HepG2 (cell line): ENCODE measurements around the gene SMIM41. TPM values are rescaled to one million over a fixed set of nuclear protein-coding genes. Genes with fewer than 3 reads are reported as not detected.

Experiments used
- HOXA3 ChIP-seq: sonication (generic); formaldehyde crosslinking; IDR thresholded peaks from 2 replicates; pipeline ENCODE4 v1.5.0; 2020; ENCODE audit warnings: missing genetic modification reagents
- IRF1 ChIP-seq: sonication (generic); formaldehyde crosslinking; IDR thresholded peaks from 2 replicates; pipeline ENCODE4 v1.4.0; 2020; ENCODE audit warnings: low read depth, mild to moderate bottlenecking, missing genetic modification reagents
- KAT2B ChIP-seq: fragments of 150-350 bp; IDR thresholded peaks from 2 replicates; pipeline ENCODE4 v1.6.1; 2014; ENCODE audit warnings: low read depth, low read length, borderline replicate concordance
- MEIS1 ChIP-seq: sonication (generic); formaldehyde crosslinking; IDR thresholded peaks from 2 replicates; pipeline ENCODE4 v1.9.0; 2021; ENCODE audit warnings: mild to moderate bottlenecking, missing genetic modification reagents, moderate library complexity, borderline replicate concordance
- MTA3 ChIP-seq: sonication (generic); formaldehyde crosslinking; IDR thresholded peaks from 2 replicates; pipeline ENCODE4 v1.4.0; 2020; ENCODE audit warnings: missing genetic modification reagents
- NFE2 ChIP-seq: sonication (generic); formaldehyde crosslinking; IDR thresholded peaks from 2 replicates; pipeline ENCODE4 v1.4.0; 2020; ENCODE audit warnings: missing genetic modification reagents
- NFIC ChIP-seq: IDR thresholded peaks from 2 replicates; pipeline ENCODE4 v1.6.1; 2012; ENCODE audit warnings: mild to moderate bottlenecking, low read length, inconsistent platforms
- PAXIP1 ChIP-seq: sonication (generic); formaldehyde crosslinking; conservative IDR thresholded peaks from 2 replicates; pipeline ENCODE4 v1.4.0; 2020; ENCODE audit warnings: mild to moderate bottlenecking, missing genetic modification reagents, moderate library complexity
- RELA ChIP-seq: sonication (generic); formaldehyde crosslinking; IDR thresholded peaks from 2 replicates; pipeline ENCODE4 v1.4.0; 2020; ENCODE audit warnings: missing genetic modification reagents
- RXRA ChIP-seq: sonication (generic); formaldehyde crosslinking; IDR thresholded peaks from 2 replicates; pipeline ENCODE4 v1.5.1; 2020; ENCODE audit warnings: missing genetic modification reagents
- SOX5 ChIP-seq: IDR thresholded peaks from 2 replicates; pipeline ENCODE4 v1.6.1; 2016; ENCODE audit warnings: borderline replicate concordance
- STAT5B ChIP-seq: sonication (generic); formaldehyde crosslinking; IDR thresholded peaks from 2 replicates; pipeline ENCODE4 v1.4.0; 2020; ENCODE audit warnings: missing genetic modification reagents
- ZBTB2 ChIP-seq: sonication (generic); formaldehyde crosslinking; IDR thresholded peaks from 2 replicates; pipeline ENCODE4 v1.8.0; 2022; ENCODE audit warnings: low read depth, missing genetic modification reagents
- ZBTB4 ChIP-seq: sonication (generic); formaldehyde crosslinking; IDR thresholded peaks from 2 replicates; pipeline ENCODE4 v1.4.0; 2020; ENCODE audit warnings: missing genetic modification reagents, mild to moderate bottlenecking, borderline replicate concordance
- ZNF430 ChIP-seq: sonication (generic); formaldehyde crosslinking; IDR thresholded peaks from 2 replicates; pipeline ENCODE4 v1.9.0; 2021; ENCODE audit warnings: mild to moderate bottlenecking, missing genetic modification reagents
- ZNF512 ChIP-seq: sonication (generic); formaldehyde crosslinking; IDR thresholded peaks from 2 replicates; pipeline ENCODE4 v1.4.0; 2020; ENCODE audit warnings: mild to moderate bottlenecking, missing genetic modification reagents
- ZNF530 ChIP-seq: sonication (generic); formaldehyde crosslinking; IDR thresholded peaks from 2 replicates; pipeline ENCODE4 v1.5.0; 2020; ENCODE audit warnings: low read depth, mild to moderate bottlenecking, missing genetic modification reagents
- ZSCAN25 ChIP-seq: sonication (generic); formaldehyde crosslinking; IDR thresholded peaks from 2 replicates; pipeline ENCODE4 v1.8.0; 2022; ENCODE audit warnings: mild to moderate bottlenecking, missing genetic modification reagents
- ZSCAN30 ChIP-seq: sonication (generic); formaldehyde crosslinking; IDR thresholded peaks from 2 replicates; pipeline ENCODE4 v1.5.0; 2020; ENCODE audit warnings: mild to moderate bottlenecking, missing genetic modification reagents
- polyA plus RNA-seq, 8 experiments: library from polyadenylated mRNA; depleted of rRNA in 3 of 8; stranded (reverse) in 7 of 8; unstranded in 1 of 8; fragments of >200 nt; fragmentation: Illumina TruSeq in 4 of 8; extraction: Trizol in 4 of 8; gene quantifications; 2 replicates each; pipeline versions ENCODE4 v1.2.1 to v1.2.3, GENCODE V29; 2011 to 2016; ENCODE audit warnings: low read depth in 4 of 8, missing spikeins in 1 of 8, mixed read lengths in 1 of 8; ENCODE audit not compliant: insufficient read depth in 1 of 8
- total RNA-seq, 5 experiments: library from RNA; depleted of rRNA; stranded (reverse); fragments of >200 nt; fragmentation: Illumina TruSeq; extraction: Trizol; gene quantifications; 2 replicates each; pipeline ENCODE4 v1.2.3, GENCODE V29; 2016; ENCODE audit warnings: low read depth in 1 of 5

Gene SMIM41
- total and polyA plus RNA-seq, 2 of the 13 experiments (the other 11 are each of a cell fraction or from before 2014, with no cell fraction given), result not detected

GRCh38 chr12:52069327-52070184 is 9.9 kb upstream of the SMIM41 start, which contains the start of gene ATG101 (continued):
- TF ChIP-seq ZNF512 (CRISPR knock-in tag) (no peak), RELA (no peak), ZBTB2 (CRISPR knock-in tag) (peak; percentile 79; the same call in 1 of the 2 replicates), SOX5 (CRISPR knock-in tag) (peak; percentile 49; the same call in 1 of the 2 replicates), MTA3 (CRISPR knock-in tag) (no peak), HOXA3 (CRISPR knock-in tag) (peak; percentile 78), NFIC (no peak), PAXIP1 (peak; percentile 45; the same call in 1 of the 2 replicates), RXRA (CRISPR knock-in tag) (peak; percentile 63; the same call in 1 of the 2 replicates), ZNF430 (no peak), STAT5B (no peak), KAT2B (no peak), NFE2 (CRISPR knock-in tag) (no peak), ZBTB4 (CRISPR knock-in tag) (no peak), MEIS1 (CRISPR knock-in tag) (peak; percentile 50; the same call in 1 of the 2 replicates), ZSCAN25 (CRISPR knock-in tag) (no peak), ZNF530 (CRISPR knock-in tag) (no peak), IRF1 (CRISPR knock-in tag) (no peak), ZSCAN30 (CRISPR knock-in tag) (no peak)
